OCI-LY7 (cell line): ENCODE measurements around the gene XIRP2.

ENCODE experiments used
- EZH2phosphoT487 ChIP-seq: fragments of 200-600 bp; sonication (generic); IDR thresholded peaks from 2 replicates; pipeline ENCODE4 v1.6.1; 2018; ENCODE audit warnings: low read depth, borderline replicate concordance, mild to moderate bottlenecking, mixed run types, antibody characterized with exemption, low read length, moderate library complexity, mixed read lengths
- TF ChIP-seq, protein P1 (sequence below): fragments of 200-600 bp; sonication (generic); conservative IDR thresholded peaks from 2 replicates; pipeline ENCODE4 v1.5.1; 2014; ENCODE audit warnings: mild to moderate bottlenecking, antibody characterized with exemption, low read length, moderate library complexity, mixed read lengths

DNA sequence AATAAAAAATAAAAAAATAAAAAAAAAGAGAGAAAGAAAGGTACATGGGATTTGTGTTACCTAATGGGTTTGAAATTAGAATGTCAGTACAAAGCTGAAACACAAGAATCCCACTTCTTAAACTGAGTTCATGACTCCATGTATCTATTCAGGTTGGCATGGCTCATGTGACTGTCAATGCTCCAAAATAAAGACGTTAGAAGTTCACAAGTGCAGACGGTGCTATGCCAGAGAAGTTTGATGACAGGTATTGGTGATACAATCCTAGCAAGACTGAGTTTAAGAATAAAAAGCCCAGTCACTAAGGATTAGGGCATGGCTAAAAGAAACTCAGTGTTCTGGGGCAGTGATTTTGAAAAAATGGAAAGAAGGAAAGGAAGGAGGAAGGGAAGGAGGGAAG is 254.3 kb downstream of the XIRP2 start:
- no peak for TF ChIP-seq EZH2phosphoT487
- TF ChIP-seq, protein P1, sequence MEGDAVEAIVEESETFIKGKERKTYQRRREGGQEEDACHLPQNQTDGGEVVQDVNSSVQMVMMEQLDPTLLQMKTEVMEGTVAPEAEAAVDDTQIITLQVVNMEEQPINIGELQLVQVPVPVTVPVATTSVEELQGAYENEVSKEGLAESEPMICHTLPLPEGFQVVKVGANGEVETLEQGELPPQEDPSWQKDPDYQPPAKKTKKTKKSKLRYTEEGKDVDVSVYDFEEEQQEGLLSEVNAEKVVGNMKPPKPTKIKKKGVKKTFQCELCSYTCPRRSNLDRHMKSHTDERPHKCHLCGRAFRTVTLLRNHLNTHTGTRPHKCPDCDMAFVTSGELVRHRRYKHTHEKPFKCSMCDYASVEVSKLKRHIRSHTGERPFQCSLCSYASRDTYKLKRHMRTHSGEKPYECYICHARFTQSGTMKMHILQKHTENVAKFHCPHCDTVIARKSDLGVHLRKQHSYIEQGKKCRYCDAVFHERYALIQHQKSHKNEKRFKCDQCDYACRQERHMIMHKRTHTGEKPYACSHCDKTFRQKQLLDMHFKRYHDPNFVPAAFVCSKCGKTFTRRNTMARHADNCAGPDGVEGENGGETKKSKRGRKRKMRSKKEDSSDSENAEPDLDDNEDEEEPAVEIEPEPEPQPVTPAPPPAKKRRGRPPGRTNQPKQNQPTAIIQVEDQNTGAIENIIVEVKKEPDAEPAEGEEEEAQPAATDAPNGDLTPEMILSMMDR: no peak
